GM12864 (cell line): ENCODE results near the gene ELMO1.

Experiments used
- DNase-seq: peaks from one replicate; pipeline ENCODE4 v3.0.0-alpha.2; 2011; ENCODE audit warnings: low read depth
- H3K4me3 ChIP-seq: 2 replicates; pipeline ENCODE4 v1.5.1; 2011; ENCODE audit warnings: mild to moderate bottlenecking, low read depth, low read length, control low read depth
- CTCF ChIP-seq: IDR thresholded peaks from 2 replicates; pipeline ENCODE4 v1.5.1; 2011; ENCODE audit warnings: low read depth, mild to moderate bottlenecking, moderate library complexity, low read length, control low read depth, inconsistent platforms; ENCODE audit errors: missing control alignments

Gene ELMO1

GRCh38 chr7:36958111-36958733, 490.4 kb downstream of the ELMO1 start:
- no peak for DNase-seq
- TF ChIP-seq CTCF, result no peak
- H3K4me3 ChIP-seq, result no peak overlapping the region

DNA sequence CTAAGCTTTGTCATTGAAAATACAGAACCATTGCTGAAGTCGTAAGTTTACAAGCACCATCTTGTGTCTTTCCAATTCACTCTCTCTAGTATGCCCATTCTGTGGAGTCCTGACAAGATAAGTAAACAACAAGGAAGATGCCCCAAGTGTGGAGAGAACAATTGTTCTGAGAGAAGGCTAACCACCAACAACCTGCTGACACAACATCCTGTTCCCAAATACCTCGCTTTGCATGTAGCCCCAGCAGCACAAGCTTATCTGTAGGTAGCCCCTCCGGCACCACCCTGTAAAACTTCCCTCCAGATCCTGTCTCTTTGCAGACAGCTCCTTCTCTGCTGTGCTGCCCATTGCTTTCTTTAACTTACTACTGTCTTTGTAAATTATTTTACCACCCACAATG, 491.0 kb downstream of the ELMO1 start:
- no peak for TF ChIP-seq CTCF
- DNase-seq, result no peak
- no peak overlapping the region for H3K4me3 ChIP-seq

DNA sequence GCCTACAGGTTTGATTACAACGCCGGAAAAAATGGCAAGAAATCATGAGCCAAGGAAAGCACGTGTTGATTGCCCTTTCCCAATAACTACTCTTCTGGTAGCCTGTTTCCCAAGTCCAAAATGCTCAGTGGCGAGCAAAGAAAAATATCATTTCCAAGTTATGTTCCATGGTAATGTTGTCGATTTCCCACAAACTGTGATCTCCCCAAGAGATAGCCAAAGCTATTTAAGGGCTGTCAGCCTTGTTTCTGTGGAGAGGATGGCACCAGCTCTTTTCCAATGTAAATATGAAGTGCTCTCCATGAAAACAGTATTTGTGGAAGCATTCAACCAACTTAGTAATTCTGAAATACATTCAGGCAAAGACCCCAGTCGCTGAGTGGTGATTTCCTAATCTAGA, 491.9 kb downstream of the ELMO1 start:
- no peak for TF ChIP-seq CTCF
- H3K4me3 ChIP-seq, result no peak overlapping the region
- no peak for DNase-seq

DNA sequence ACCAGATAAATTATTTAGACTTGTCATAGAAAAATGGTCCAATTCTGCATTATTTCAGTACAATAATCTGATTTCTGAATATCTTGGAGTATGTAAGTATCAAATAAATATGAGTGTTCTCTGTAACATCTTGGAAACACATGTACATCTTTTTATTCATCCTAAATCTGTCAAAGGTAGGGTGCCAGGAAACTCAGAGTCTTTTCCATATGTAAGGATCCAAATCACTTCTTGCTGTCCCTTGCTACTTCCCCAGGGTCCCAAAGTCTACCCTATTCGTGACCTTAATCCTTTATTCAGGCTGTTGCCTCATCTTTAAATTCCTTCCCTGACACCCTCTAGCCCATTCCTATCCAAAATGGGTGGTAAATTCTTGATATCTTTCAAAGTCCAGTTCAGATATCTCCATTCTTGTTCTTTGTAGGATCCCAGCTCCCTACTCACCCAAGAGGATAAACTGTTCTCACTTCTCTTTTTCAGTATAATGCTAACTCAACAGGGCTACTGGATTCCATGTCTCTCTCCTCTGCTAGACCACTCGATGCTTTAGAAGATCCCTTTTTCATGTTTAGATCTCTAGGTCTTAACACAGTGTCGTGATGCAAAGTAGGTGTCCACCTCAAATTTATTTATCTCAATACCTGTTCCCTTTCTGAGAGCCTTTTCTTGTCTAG, 493.1 kb downstream of the ELMO1 start:
- H3K4me3 ChIP-seq, result no peak overlapping the region

DNA sequence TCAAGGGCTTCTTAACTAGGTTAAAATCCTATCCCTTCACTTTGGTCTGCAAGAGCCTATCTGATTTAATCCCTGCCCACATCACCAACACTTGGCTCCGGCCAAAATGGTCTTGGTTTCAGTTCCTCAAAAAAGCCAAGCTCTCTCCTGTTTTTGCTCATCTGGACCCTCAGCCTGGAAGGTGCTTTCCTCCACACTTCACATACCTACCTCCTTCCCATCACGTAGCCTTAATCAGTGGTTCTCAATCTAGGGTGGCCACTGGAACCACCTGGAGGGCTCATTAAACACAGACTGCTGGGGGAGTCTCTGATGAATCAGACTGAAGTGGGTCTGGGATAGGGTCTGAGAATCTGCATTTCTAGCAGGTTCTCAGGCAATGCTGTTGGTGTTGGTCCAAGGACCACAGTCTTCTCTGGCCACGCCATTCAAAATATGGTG, 497.4 kb downstream of the ELMO1 start:
- no peak for TF ChIP-seq CTCF
- peak overlapping the region; percentile 43; the same call in 1 of the 2 replicates for H3K4me3 ChIP-seq
- DNase-seq, result peak; percentile 77

More for the DNA sequence above, 493.1 kb downstream of the ELMO1 start:
- TF ChIP-seq CTCF, result no peak
- DNase-seq, result no peak

GRCh38 chr7:36949711-36950600, 498.7 kb downstream of the ELMO1 start:
- no peak for DNase-seq
- peak overlapping the region; percentile 43; the same call in 1 of the 2 replicates for H3K4me3 ChIP-seq
- TF ChIP-seq CTCF, result no peak
